ENCODE results near the gene PMEPA1.

- TF ChIP-seq CTCF (IDR thresholded peaks at IDR 0.05 in 8 of 11, conservative IDR thresholded peaks at IDR 0.05 in 3 of 11) (no peak), POLR2A (IDR thresholded peaks at IDR 0.05) (no peak), POLR2AphosphoS5 (IDR thresholded peaks at IDR 0.05) (no peak)
Measured at GRCh38 chr20:57713951-57714350, 4.1 kb upstream of the PMEPA1 start.
